ENCODE results near the gene LCTL. TPM values are rescaled to one million over a fixed set of nuclear protein-coding genes. Genes with fewer than 3 reads are reported as not detected.

Gene LCTL
- polyA plus RNA-seq, 1 donor from 2014 or later, result not detected

- no peak overlapping the region for H2AFZ ChIP-seq (ENCODE audit: low read depth, low read length)
Observed at GRCh38 chr15:66564136-66565041, 1.4 kb downstream of the LCTL start.

GRCh38 chr15:66563566-66564110, 2.2 kb downstream of the LCTL start:
- Histone ChIP-seq H3K4me3 (ENCODE audit: low read length) (no peak overlapping the region), H3F3A (ENCODE audit: insufficient read depth, low read length, poor library complexity, severe bottlenecking) (no peaks in the 10 kb centered on the region), H3K27me3 (ENCODE audit: insufficient read depth, low read depth, low read length) (no peaks in the 10 kb centered on the region), H3K79me2 (replicated peaks; ENCODE audit: insufficient read depth, low read length) (no peaks in the 10 kb centered on the region), H3K9ac (ENCODE audit: low read length) (no peak overlapping the region), H3K9me2 (ENCODE audit: insufficient read depth, low read length) (no peaks in the 10 kb centered on the region), H4K20me1 (ENCODE audit: insufficient read depth) (no peaks in the 10 kb centered on the region), H3K27ac (ENCODE audit: low read length) (no peak overlapping the region), H3K9me3 (ENCODE audit: low read length) (no peaks in the 10 kb centered on the region), H3K36me3 (ENCODE audit: insufficient read depth, low read length) (no peaks in the 10 kb centered on the region), H2AFZ (ENCODE audit: low read depth, low read length) (no peak overlapping the region), H3K4me2 (ENCODE audit: low read length) (no peak overlapping the region)
- TF ChIP-seq POLR2AphosphoS5 (IDR thresholded peaks at IDR 0.05) (no peak), EP300 (conservative IDR thresholded peaks at IDR 0.05; ENCODE audit: poor library complexity, severe bottlenecking) (no peak), EZH2 (IDR thresholded peaks at IDR 0.05; ENCODE audit: borderline replicate concordance, insufficient read depth, low read length, poor library complexity, severe bottlenecking) (no peak), TAF1 (IDR thresholded peaks at IDR 0.05; ENCODE audit: low read depth) (no peak), SMC3 (conservative IDR thresholded peaks at IDR 0.05; ENCODE audit: poor library complexity) (no peak), REST (IDR thresholded peaks at IDR 0.05; ENCODE audit: borderline replicate concordance) (no peak), RAD21 (conservative IDR thresholded peaks at IDR 0.05) (no peak)

More at GRCh38 chr15:66564136-66565041, 1.4 kb downstream of the LCTL start:
- Histone ChIP-seq H3K4me2 (ENCODE audit: low read length) (no peak overlapping the region), H3F3A (ENCODE audit: insufficient read depth, low read length, poor library complexity, severe bottlenecking) (no peaks in the 10 kb centered on the region), H3K27me3 (ENCODE audit: insufficient read depth, low read depth, low read length) (no peaks in the 10 kb centered on the region), H3K9ac (ENCODE audit: low read length) (no peak overlapping the region), H3K36me3 (ENCODE audit: insufficient read depth, low read length) (no peaks in the 10 kb centered on the region), H3K27ac (ENCODE audit: low read length) (no peak overlapping the region), H3K79me2 (replicated peaks; ENCODE audit: insufficient read depth, low read length) (no peaks in the 10 kb centered on the region), H3K9me2 (ENCODE audit: insufficient read depth, low read length) (no peaks in the 10 kb centered on the region), H3K9me3 (ENCODE audit: low read length) (no peaks in the 10 kb centered on the region), H4K20me1 (ENCODE audit: insufficient read depth) (no peaks in the 10 kb centered on the region), H3K4me3 (ENCODE audit: low read length) (no peak overlapping the region)
- TF ChIP-seq REST (IDR thresholded peaks at IDR 0.05; ENCODE audit: borderline replicate concordance), result no peak
- no peak for TF ChIP-seq EZH2 (IDR thresholded peaks at IDR 0.05; ENCODE audit: borderline replicate concordance, insufficient read depth, low read length, poor library complexity, severe bottlenecking)
- TF ChIP-seq, protein P1, sequence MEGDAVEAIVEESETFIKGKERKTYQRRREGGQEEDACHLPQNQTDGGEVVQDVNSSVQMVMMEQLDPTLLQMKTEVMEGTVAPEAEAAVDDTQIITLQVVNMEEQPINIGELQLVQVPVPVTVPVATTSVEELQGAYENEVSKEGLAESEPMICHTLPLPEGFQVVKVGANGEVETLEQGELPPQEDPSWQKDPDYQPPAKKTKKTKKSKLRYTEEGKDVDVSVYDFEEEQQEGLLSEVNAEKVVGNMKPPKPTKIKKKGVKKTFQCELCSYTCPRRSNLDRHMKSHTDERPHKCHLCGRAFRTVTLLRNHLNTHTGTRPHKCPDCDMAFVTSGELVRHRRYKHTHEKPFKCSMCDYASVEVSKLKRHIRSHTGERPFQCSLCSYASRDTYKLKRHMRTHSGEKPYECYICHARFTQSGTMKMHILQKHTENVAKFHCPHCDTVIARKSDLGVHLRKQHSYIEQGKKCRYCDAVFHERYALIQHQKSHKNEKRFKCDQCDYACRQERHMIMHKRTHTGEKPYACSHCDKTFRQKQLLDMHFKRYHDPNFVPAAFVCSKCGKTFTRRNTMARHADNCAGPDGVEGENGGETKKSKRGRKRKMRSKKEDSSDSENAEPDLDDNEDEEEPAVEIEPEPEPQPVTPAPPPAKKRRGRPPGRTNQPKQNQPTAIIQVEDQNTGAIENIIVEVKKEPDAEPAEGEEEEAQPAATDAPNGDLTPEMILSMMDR (IDR thresholded peaks at IDR 0.05; ENCODE audit: poor library complexity, severe bottlenecking), result no peak
- TF ChIP-seq TAF1 (IDR thresholded peaks at IDR 0.05; ENCODE audit: low read depth), result no peak
- no peak for TF ChIP-seq POLR2AphosphoS5 (IDR thresholded peaks at IDR 0.05)
- no peak for TF ChIP-seq EP300 (conservative IDR thresholded peaks at IDR 0.05; ENCODE audit: poor library complexity, severe bottlenecking)
- TF ChIP-seq MXI1 (conservative IDR thresholded peaks at IDR 0.05; ENCODE audit: poor library complexity, severe bottlenecking), result no peak
- TF ChIP-seq RAD21 (conservative IDR thresholded peaks at IDR 0.05), result no peak
- no peak for TF ChIP-seq SMC3 (conservative IDR thresholded peaks at IDR 0.05; ENCODE audit: poor library complexity)

All from neural cell (in vitro differentiated cells).